Measurements from ENCODE around the gene CYBC1. TPM values are rescaled to one million over a fixed set of nuclear protein-coding genes. Genes with fewer than 3 reads are reported as not detected.

The CYBC1 gene
- total and polyA plus RNA-seq, 2 donors (not counting 1 experiment from before 2014, with no cell fraction given), result 328 to 569 TPM

GRCh38 chr17:82436601-82437324 is 13.8 kb downstream of the CYBC1 start:
- intact Hi-C loops (cut with micrococcal nuclease), result no loop called here
- Histone ChIP-seq H3K9me3 (ENCODE audit: control extremely low read depth in 1 of 3, control insufficient read depth in 2 of 3, insufficient read depth in 1 of 3, low read length in 2 of 3) (peaks cover 0 to 6% (median 0%) of the 10 kb centered on the region in 3 donors), H3K4me3 (ENCODE audit: control extremely low read depth in 1 of 5, extremely low read depth in 1 of 5, insufficient read depth in 1 of 5, low read depth in 2 of 5, low read length in 4 of 5) (no peak overlapping the region), H3K79me2 (ENCODE audit: control insufficient read depth, insufficient read depth, low read length) (peaks cover 55% of the 10 kb centered on the region), H3K27me3 (replicated peaks in 1 of 4; ENCODE audit: control extremely low read depth in 1 of 4, control insufficient read depth in 3 of 4, insufficient read depth in 4 of 4, low read length in 3 of 4) (no peaks in the 10 kb centered on the region), H3K27ac (ENCODE audit: low read length in 2 of 2) (no peak overlapping the region), H3K4me1 (ENCODE audit: control insufficient read depth in 2 of 2, insufficient read depth in 2 of 2, low read length in 2 of 2) (peaks cover 38 to 75% of the 10 kb centered on the region in 2 donors), H4K20me1 (ENCODE audit: control insufficient read depth, insufficient read depth, low read length, poor library complexity, severe bottlenecking) (peaks cover 57% of the 10 kb centered on the region), H2AFZ (ENCODE audit: insufficient read depth, low read depth, low read length, poor library complexity, severe bottlenecking) (no peak overlapping the region), H3K9ac (ENCODE audit: low read length) (no peak overlapping the region), H3K4me2 (replicated peaks; ENCODE audit: low read depth, low read length, poor library complexity, severe bottlenecking) (no peak overlapping the region), H3K36me3 (replicated peaks in 1 of 2; ENCODE audit: control extremely low read depth in 1 of 2, control insufficient read depth in 1 of 2, extremely low read depth in 1 of 2, insufficient read depth in 2 of 2, low read length in 1 of 2) (peaks cover 0 to 39% of the 10 kb centered on the region in 2 experiments)
- Mint-ChIP-seq H3K27me3 (no peaks in the 10 kb centered on the region), H3K4me1 (peaks cover 40% of the 10 kb centered on the region), H3K27ac (no peak overlapping the region), H3K9me3 (ENCODE audit: insufficient read depth) (no peaks in the 10 kb centered on the region), H3K4me3 (no peak overlapping the region)
- WGBS (ENCODE audit: insufficient coverage), result 96% methylated on average over 36 of the region's 36 CpGs
- ATAC-seq (ENCODE audit: low read depth) (no peak), DNase-seq (no peak)
- ChIA-PET POLR2A (no interaction called here), CTCF (no interaction called here)
- TF ChIP-seq EZH2 (IDR thresholded peaks at IDR 0.05; ENCODE audit: borderline replicate concordance, insufficient read depth, low read depth, low read length, poor library complexity, severe bottlenecking) (no peak), CTCF (IDR thresholded peaks at IDR 0.05) (no peak)

Measured in B cell (primary cell).